Keratinocyte (primary cell): Measurements from ENCODE around the gene FABP6.

ENCODE experiments used
- CTCF ChIP-seq, 3 experiments: IDR thresholded peaks in 1 of 3; conservative IDR thresholded peaks in 1 of 3; optimal IDR thresholded peaks in 1 of 3; 2 replicates in 2 of 3; 3 replicates in 1 of 3; pipeline versions ENCODE3 to v1.5.1; 2011; ENCODE audit warnings: low read length in 3 of 3, mild to moderate bottlenecking in 3 of 3, moderate library complexity in 2 of 3, control low read depth in 1 of 3, inconsistent platforms in 1 of 3; ENCODE audit not compliant: insufficient read depth in 2 of 3; ENCODE audit errors: extremely low read depth in 1 of 3
- EZH2 ChIP-seq: IDR thresholded peaks from one replicate; pipeline ENCODE4 v1.6.1; 2012; ENCODE audit warnings: inconsistent platforms, mild to moderate bottlenecking, low read length, moderate library complexity

GRCh38 chr5:160211352-160211751 is 18.0 kb upstream of the FABP6 start:
- TF ChIP-seq CTCF (optimal IDR thresholded peaks at IDR 0.05 in 1 of 3, IDR thresholded peaks at IDR 0.05 in 1 of 3, conservative IDR thresholded peaks at IDR 0.05 in 1 of 3; ENCODE audit: extremely low read depth in 1 of 3, insufficient read depth in 2 of 3, low read length in 3 of 3) (no peak), EZH2 (no peak)
